IMR-90 (cell line): ENCODE measurements around the gene COL13A1. TPM values are rescaled to one million over a fixed set of nuclear protein-coding genes. Genes with fewer than 3 reads are reported as not detected.

Experiments
- ATAC-seq: fragments of 200-7000 bp; cut with Tn5 transposase; 2 replicates; pipeline ENCODE4 v1.9.1; 2020; ENCODE audit warnings: low read depth, mild to moderate bottlenecking, moderate library complexity
- BruUV-seq: library from RNA; stranded (reverse); fragments of 400-500 nt; replicated peaks from 2 replicates; lab custom pipeline; 2021; lab: Mats Ljungman, UMichigan
- CTCF ChIA-PET: fragments of 300-600 bp; formaldehyde crosslinking; extraction: SDS; loops from one replicate; lab custom pipeline; 2021; ENCODE audit warnings: antibody characterized with exemption; lab: Yijun Ruan, JAX
- POLR2A ChIA-PET: fragments of 300-600 bp; sonication (Branson Sonifier 250); formaldehyde crosslinking; loops from one replicate; lab custom pipeline; 2022; ENCODE audit warnings: antibody characterized with exemption; ENCODE audit not compliant: unreplicated experiment; lab: Charles Lee
- DNase-seq: peaks from one replicate; pipeline ENCODE4 v3.0.0; 2013
- H2AFZ ChIP-seq: replicated peaks from 2 replicates; pipeline ENCODE3; 2013; ENCODE audit warnings: low read length, mild to moderate bottlenecking; ENCODE audit not compliant: poor library complexity
- H2AK5ac ChIP-seq: 2 replicates; pipeline ENCODE4 v1.6.1; 2013; ENCODE audit warnings: low read depth, low read length, inconsistent platforms
- H2AK9ac ChIP-seq: replicated peaks from 2 replicates; pipeline ENCODE3; 2013; ENCODE audit warnings: mild to moderate bottlenecking, low read depth, low read length, moderate library complexity; ENCODE audit not compliant: poor library complexity
- H2BK120ac ChIP-seq: 2 replicates; pipeline ENCODE4 v1.6.1; 2013; ENCODE audit warnings: low read depth, low read length, inconsistent platforms
- H2BK15ac ChIP-seq: 3 replicates; pipeline ENCODE4 v1.6.1; 2013; ENCODE audit warnings: low read depth, low read length, inconsistent platforms
- H2BK20ac ChIP-seq: 2 replicates; pipeline ENCODE4 v1.6.1; 2013; ENCODE audit warnings: low read depth, mild to moderate bottlenecking, inconsistent platforms, low read length, moderate library complexity
- H2BK5ac ChIP-seq: 2 replicates; pipeline ENCODE4 v1.6.1; 2013; ENCODE audit warnings: mild to moderate bottlenecking, low read depth, low read length, inconsistent platforms; ENCODE audit not compliant: poor library complexity, severe bottlenecking
- H3K14ac ChIP-seq: replicated peaks from 2 replicates; pipeline ENCODE4 v1.6.1; 2013; ENCODE audit warnings: low read depth, low read length, inconsistent platforms
- H3K18ac ChIP-seq: 2 replicates; pipeline ENCODE4 v1.6.1; 2013; ENCODE audit warnings: low read depth, low read length, control low read depth
- H3K23ac ChIP-seq: 2 replicates; pipeline ENCODE4 v1.6.1; 2013; ENCODE audit warnings: low read depth, low read length, inconsistent platforms
- H3K27ac ChIP-seq: 2 replicates; pipeline ENCODE4 v1.5.1; 2013; ENCODE audit warnings: mild to moderate bottlenecking, control low read depth, low read length; ENCODE audit not compliant: insufficient read depth
- H3K27me3 ChIP-seq: 2 replicates; pipeline ENCODE4 v1.6.1; 2013; ENCODE audit warnings: low read length; ENCODE audit not compliant: control insufficient read depth, insufficient read depth
- H3K36me3 ChIP-seq: 2 replicates; pipeline ENCODE4 v1.6.1; 2013; ENCODE audit warnings: low read length, mixed read lengths; ENCODE audit not compliant: control insufficient read depth, insufficient read depth
- H3K4ac ChIP-seq: 2 replicates; pipeline ENCODE4 v1.6.1; 2013; ENCODE audit warnings: low read depth, low read length, inconsistent platforms
- H3K4me1 ChIP-seq: 2 replicates; pipeline ENCODE4 v1.6.1; 2013; ENCODE audit warnings: low read length, mixed read lengths; ENCODE audit not compliant: control insufficient read depth, insufficient read depth
- H3K4me2 ChIP-seq: 2 replicates; pipeline ENCODE4 v1.6.1; 2013; ENCODE audit warnings: low read depth, mild to moderate bottlenecking, control low read depth, low read length, moderate library complexity
- H3K4me3 ChIP-seq: 2 replicates; pipeline ENCODE4 v1.5.1; 2013; ENCODE audit warnings: low read depth, mild to moderate bottlenecking, control low read depth, low read length, moderate library complexity; ENCODE audit not compliant: insufficient read depth
- H3K56ac ChIP-seq: 2 replicates; pipeline ENCODE4 v1.6.1; 2013; ENCODE audit warnings: low read length, inconsistent platforms; ENCODE audit not compliant: insufficient read depth; ENCODE audit errors: extremely low read depth
- H3K79me1 ChIP-seq, 2 experiments: 2 replicates each; pipeline ENCODE4 v1.6.1; 2013; ENCODE audit warnings: low read length in 2 of 2, inconsistent platforms in 1 of 2, low read depth in 1 of 2
- H3K9ac ChIP-seq: 2 replicates; pipeline ENCODE4 v1.6.1; 2013; ENCODE audit warnings: low read depth, low read length, control low read depth
- H3K9me1 ChIP-seq: 2 replicates; pipeline ENCODE4 v1.6.1; 2013; ENCODE audit warnings: low read length, inconsistent platforms; ENCODE audit not compliant: insufficient read depth
- H3K9me3 ChIP-seq: 2 replicates; pipeline ENCODE4 v1.6.1; 2013; ENCODE audit warnings: low read length; ENCODE audit not compliant: control insufficient read depth, insufficient read depth
- H4K20me1 ChIP-seq: 2 replicates; pipeline ENCODE4 v1.6.1; 2013; ENCODE audit warnings: low read length, inconsistent platforms; ENCODE audit not compliant: insufficient read depth
- H4K5ac ChIP-seq: 2 replicates; pipeline ENCODE4 v1.6.1; 2013; ENCODE audit warnings: mild to moderate bottlenecking, low read depth, low read length, control low read depth
- H4K8ac ChIP-seq, 2 experiments: 2 replicates each; pipeline ENCODE4 v1.6.1; 2013; ENCODE audit warnings: low read depth in 2 of 2, low read length in 2 of 2, control low read depth in 1 of 2, inconsistent platforms in 1 of 2
- H4K91ac ChIP-seq: 2 replicates; pipeline ENCODE4 v1.6.1; 2013; ENCODE audit warnings: low read depth, low read length, inconsistent platforms; ENCODE audit not compliant: insufficient read depth
- BHLHE40 ChIP-seq: fragments of 150-350 bp; IDR thresholded peaks from 2 replicates; pipeline ENCODE4 v1.6.1; 2016; ENCODE audit warnings: mild to moderate bottlenecking, low read depth, low read length
- CEBPB ChIP-seq: IDR thresholded peaks from 2 replicates; pipeline ENCODE4 v1.6.1; 2012; ENCODE audit warnings: low read depth, low read length, improper control_type of control experiment
- CTCF ChIP-seq: conservative IDR thresholded peaks from 2 replicates; pipeline ENCODE4 v1.5.1; 2012; ENCODE audit warnings: mild to moderate bottlenecking, low read depth, low read length, improper control_type of control experiment
- ELK1 ChIP-seq: fragments of 150-350 bp; IDR thresholded peaks from 2 replicates; pipeline ENCODE4 v1.6.1; 2016; ENCODE audit warnings: low read depth, mild to moderate bottlenecking, low read length, moderate library complexity, borderline replicate concordance
- NFE2L2 ChIP-seq: fragments of 150-350 bp; IDR thresholded peaks from 2 replicates; pipeline ENCODE4 v1.6.1; 2016; ENCODE audit warnings: low read depth, mild to moderate bottlenecking, low read length
- POLR2A ChIP-seq: IDR thresholded peaks from 2 replicates; pipeline ENCODE4 v1.6.1; 2012; ENCODE audit warnings: mild to moderate bottlenecking, low read depth, low read length
- RAD21 ChIP-seq: IDR thresholded peaks from 2 replicates; pipeline ENCODE4 v1.6.1; 2012; ENCODE audit warnings: low read length, improper control_type of control experiment
- WGBS, 2 experiments: methylation state at CpG; one replicate each; pipeline versions ENCODE4 v1.1.5 to v1.1.7; 2013; ENCODE audit warnings: missing lambda C conversion rate in 2 of 2; ENCODE audit not compliant: insufficient read length in 1 of 2; ENCODE audit errors: extremely low coverage in 2 of 2; 5-methylcytosine and 5-hydroxymethylcytosine counted together
- dilution Hi-C: fragments of 300-500 bp; cut with HindIII; formaldehyde crosslinking; loops from one replicate; pipeline ENCODE4 v1.14.3; 2018; ENCODE audit warnings: low sequenced_read_pairs; ENCODE audit not compliant: unreplicated experiment
- in situ Hi-C: fragments of 300-500 bp; cut with MboI; formaldehyde crosslinking; loops from 3 replicates; pipeline ENCODE4 v1.14.3; 2019; ENCODE audit warnings: low sequenced_read_pairs, inconsistent platforms, mixed read lengths
- intact Hi-C: fragments of 100-400 bp; cut with micrococcal nuclease; formaldehyde crosslinking; loops from 2 replicates; pipeline ENCODE4 v1.10.0; 2022
- polyA plus RNA-seq, 3 experiments: library from polyadenylated mRNA; depleted of rRNA; stranded (reverse); fragments of >200 nt; gene quantifications; 2 replicates each; pipeline ENCODE4 v1.2.3, GENCODE V29; 2012; ENCODE audit warnings: low replicate concordance in 1 of 3
- total RNA-seq: library from RNA; depleted of rRNA; stranded (reverse); fragments of >200 nt; gene quantifications from 2 replicates; pipeline ENCODE4 v1.2.3, GENCODE V29; 2012

Gene COL13A1
- total and polyA plus RNA-seq, 2 of the 4 experiments (the other 2 are of a cell fraction) = 12.2 to 31.3 TPM

GRCh38 chr10:69815104-69815503 is 13.4 kb downstream of the COL13A1 start:
- H3K23ac ChIP-seq = no peak overlapping the region
- H2AK9ac ChIP-seq = peak overlapping the region; percentile 63
- H3K9ac ChIP-seq = no peak overlapping the region
- dilution Hi-C loops = no loop called here
- no peak overlapping the region for H3K4me3 ChIP-seq
- H4K8ac ChIP-seq = no peak overlapping the region
- H3K4me2 ChIP-seq = no peak overlapping the region
- no peak overlapping the region for H3K27ac ChIP-seq
- no peak overlapping the region for H3K14ac ChIP-seq
- POLR2A ChIA-PET = no interaction called here
- peak overlapping the region; percentile 61; the same call in 1 of the 2 replicates for H2AK5ac ChIP-seq
- peaks cover 28% of the 10 kb centered on the region for H3K4me1 ChIP-seq
- intact Hi-C loops = no loop called here
- TF ChIP-seq CTCF = no peak
- no peak for TF ChIP-seq CEBPB
- TF ChIP-seq ELK1 = no peak
- no peak for TF ChIP-seq BHLHE40
- TF ChIP-seq RAD21 = no peak
- no peak for TF ChIP-seq NFE2L2
- no peak for TF ChIP-seq POLR2A
- H2AFZ ChIP-seq = no peak overlapping the region
- H3K56ac ChIP-seq = no peak overlapping the region
- BruUV-seq = no TSS peak
- no peak overlapping the region for H4K91ac ChIP-seq
- no peak for ATAC-seq
- peak overlapping the region; percentile 22 for H3K4ac ChIP-seq
- no peaks in the 10 kb centered on the region for H3K27me3 ChIP-seq
- no peaks in the 10 kb centered on the region for H3K36me3 ChIP-seq
- in situ Hi-C loops = no loop called here
- H4K5ac ChIP-seq = no peak overlapping the region
- peaks cover 25% of the 10 kb centered on the region for H3K9me1 ChIP-seq
- no peak for DNase-seq
- H2BK120ac ChIP-seq = no peak overlapping the region
- WGBS, 2 experiments = 80% methylated on average over 4 of the region's 6 CpGs; no CpG with 5 or more reads in 1 of the 2 experiments
- H3K9me3 ChIP-seq = no peaks in the 10 kb centered on the region; the same call in 1 of the 2 replicates
- H3K79me1 ChIP-seq = peaks cover 47 to 100% of the 10 kb centered on the region in 2 experiments
- no peak overlapping the region for H2BK5ac ChIP-seq
- no peak overlapping the region for H2BK20ac ChIP-seq
- no peaks in the 10 kb centered on the region for H4K20me1 ChIP-seq
- CTCF ChIA-PET = no interaction called here
- no peak overlapping the region for H3K18ac ChIP-seq
- no peak overlapping the region; the same call in 2 of the 3 replicates for H2BK15ac ChIP-seq
